K562 (cell line): ENCODE data around the gene IFIT2.

Experiments
- CBX5 ChIP-seq: IDR thresholded peaks from 2 replicates; pipeline ENCODE4 v1.6.1; 2014; ENCODE audit warnings: low read depth, borderline replicate concordance
- E2F3 ChIP-seq: fragments of 250-450 bp; sonication (Bioruptor Pico); IDR thresholded peaks from 2 replicates; pipeline ENCODE4 v1.4.0; 2020; ENCODE audit warnings: mild to moderate bottlenecking
- EP300 ChIP-seq: IDR thresholded peaks from 2 replicates; pipeline ENCODE4 v1.6.1; 2012; ENCODE audit warnings: low read length, improper control_type of control experiment
- FOXA1 ChIP-seq: fragments of 450-650 bp; IDR thresholded peaks from 2 replicates; pipeline ENCODE4 v1.6.1; 2016; ENCODE audit warnings: mild to moderate bottlenecking, borderline replicate concordance
- GATA2 ChIP-seq: sonication (generic); formaldehyde crosslinking; IDR thresholded peaks from 2 replicates; pipeline ENCODE4 v1.4.0; 2020; ENCODE audit warnings: mild to moderate bottlenecking, missing genetic modification reagents
- SETDB1 ChIP-seq: IDR thresholded peaks from one replicate; pipeline ENCODE4 v1.6.1; 2012; ENCODE audit warnings: low read length, control low read depth, inconsistent platforms
- SREBF1 ChIP-seq: fragments of 150-350 bp; IDR thresholded peaks from 2 replicates; pipeline ENCODE4 v1.6.1; 2014; ENCODE audit warnings: antibody characterized with exemption, low read depth, low read length, borderline replicate concordance
- YY1 ChIP-seq, 3 experiments: IDR thresholded peaks; 2 replicates each; pipeline ENCODE4 v1.6.1; 2011; ENCODE audit warnings: low read length in 2 of 3, mild to moderate bottlenecking in 2 of 3, moderate library complexity in 2 of 3, borderline replicate concordance in 1 of 3, control low read depth in 1 of 3, low read depth in 1 of 3; ENCODE audit not compliant: insufficient read depth in 3 of 3, insufficient replicate concordance in 2 of 3, control insufficient read depth in 1 of 3, insufficient read length in 1 of 3; ENCODE audit errors: extremely low read depth in 1 of 3
- TF ChIP-seq, protein P1 (sequence below), 3 experiments: fragments of 200-800 bp in 1 of 3; fragments of 250-450 bp in 1 of 3; fragments of 450-650 bp in 1 of 3; sonication (Bioruptor Pico) in 1 of 3; sonication (Bioruptor generic) in 1 of 3; formaldehyde crosslinking in 1 of 3; IDR thresholded peaks; 2 replicates each; pipeline versions ENCODE4 v1.6.1 to v1.8.0; 2016 to 2022; ENCODE audit warnings: mild to moderate bottlenecking in 2 of 3, missing genetic modification characterization in 2 of 3, missing compliant biosample characterization in 1 of 3, moderate library complexity in 1 of 3
- TF ChIP-seq, protein P2 (sequence below): fragments of 250-450 bp; sonication (Bioruptor Pico); IDR thresholded peaks from 2 replicates; pipeline ENCODE4 v1.5.0; 2020; ENCODE audit warnings: mild to moderate bottlenecking
- TF ChIP-seq, protein P3 (sequence below), 3 experiments: IDR thresholded peaks in 2 of 3; conservative IDR thresholded peaks in 1 of 3; 2 replicates each; pipeline ENCODE4 v1.5.1; 2011 to 2012; ENCODE audit warnings: low read length in 3 of 3, mild to moderate bottlenecking in 3 of 3, control low read depth in 2 of 3, improper control_type of control experiment in 1 of 3, inconsistent platforms in 1 of 3, low read depth in 1 of 3, mixed read lengths in 1 of 3, moderate library complexity in 1 of 3; ENCODE audit not compliant: insufficient read depth in 2 of 3
- TF ChIP-seq, protein P4 (sequence below): sonication (generic); formaldehyde crosslinking; IDR thresholded peaks from 2 replicates; pipeline ENCODE4 v1.8.1; 2022; ENCODE audit warnings: missing genetic modification reagents
- TF ChIP-seq, protein P5 (sequence below): fragments of 450-650 bp; IDR thresholded peaks from 2 replicates; pipeline ENCODE4 v1.6.1; 2017; ENCODE audit warnings: antibody characterized with exemption, mild to moderate bottlenecking

DNA sequence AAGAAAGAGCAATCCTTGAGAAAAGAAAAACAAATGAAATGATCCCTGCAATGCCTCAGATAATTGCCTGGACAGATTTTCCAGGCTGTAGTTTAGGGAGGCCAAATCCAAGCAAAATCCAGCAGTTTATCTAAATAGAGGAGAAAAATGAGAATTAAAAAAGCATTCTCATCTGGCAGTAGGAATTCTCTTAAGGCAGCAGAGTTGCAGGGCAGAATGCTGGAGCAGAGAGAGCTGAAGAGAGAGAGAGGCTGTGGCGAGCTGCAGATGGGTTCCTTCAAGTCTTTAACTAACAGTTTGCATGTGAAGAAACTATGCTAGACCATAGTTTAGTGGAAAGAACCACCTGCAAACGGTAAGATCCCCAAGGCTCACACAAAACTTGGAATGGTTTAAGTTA lies 44.3 kb upstream of the IFIT2 start:
- TF ChIP-seq CBX5 (no peak), YY1 (IDR thresholded peaks at IDR 0.05; ENCODE audit: borderline replicate concordance in 1 of 3, control insufficient read depth in 1 of 3, extremely low read depth in 1 of 3, insufficient read depth in 3 of 3, insufficient read length in 1 of 3, insufficient replicate concordance in 2 of 3, low read depth in 1 of 3, low read length in 2 of 3) (no peak), GATA2 (no peak), EP300 (no peak), E2F3 (CRISPR knock-in tag) (no peak), SETDB1 (no peak), FOXA1 (no peak), SREBF1 (no peak)
- TF ChIP-seq, protein P1, sequence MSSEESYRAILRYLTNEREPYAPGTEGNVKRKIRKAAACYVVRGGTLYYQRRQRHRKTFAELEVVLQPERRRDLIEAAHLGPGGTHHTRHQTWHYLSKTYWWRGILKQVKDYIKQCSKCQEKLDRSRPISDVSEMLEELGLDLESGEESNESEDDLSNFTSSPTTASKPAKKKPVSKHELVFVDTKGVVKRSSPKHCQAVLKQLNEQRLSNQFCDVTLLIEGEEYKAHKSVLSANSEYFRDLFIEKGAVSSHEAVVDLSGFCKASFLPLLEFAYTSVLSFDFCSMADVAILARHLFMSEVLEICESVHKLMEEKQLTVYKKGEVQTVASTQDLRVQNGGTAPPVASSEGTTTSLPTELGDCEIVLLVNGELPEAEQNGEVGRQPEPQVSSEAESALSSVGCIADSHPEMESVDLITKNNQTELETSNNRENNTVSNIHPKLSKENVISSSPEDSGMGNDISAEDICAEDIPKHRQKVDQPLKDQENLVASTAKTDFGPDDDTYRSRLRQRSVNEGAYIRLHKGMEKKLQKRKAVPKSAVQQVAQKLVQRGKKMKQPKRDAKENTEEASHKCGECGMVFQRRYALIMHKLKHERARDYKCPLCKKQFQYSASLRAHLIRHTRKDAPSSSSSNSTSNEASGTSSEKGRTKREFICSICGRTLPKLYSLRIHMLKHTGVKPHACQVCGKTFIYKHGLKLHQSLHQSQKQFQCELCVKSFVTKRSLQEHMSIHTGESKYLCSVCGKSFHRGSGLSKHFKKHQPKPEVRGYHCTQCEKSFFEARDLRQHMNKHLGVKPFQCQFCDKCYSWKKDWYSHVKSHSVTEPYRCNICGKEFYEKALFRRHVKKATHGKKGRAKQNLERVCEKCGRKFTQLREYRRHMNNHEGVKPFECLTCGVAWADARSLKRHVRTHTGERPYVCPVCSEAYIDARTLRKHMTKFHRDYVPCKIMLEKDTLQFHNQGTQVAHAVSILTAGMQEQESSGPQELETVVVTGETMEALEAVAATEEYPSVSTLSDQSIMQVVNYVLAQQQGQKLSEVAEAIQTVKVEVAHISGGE (CRISPR knock-in tag; IDR thresholded peaks at IDR 0.05), result no peak
- TF ChIP-seq, protein P2, sequence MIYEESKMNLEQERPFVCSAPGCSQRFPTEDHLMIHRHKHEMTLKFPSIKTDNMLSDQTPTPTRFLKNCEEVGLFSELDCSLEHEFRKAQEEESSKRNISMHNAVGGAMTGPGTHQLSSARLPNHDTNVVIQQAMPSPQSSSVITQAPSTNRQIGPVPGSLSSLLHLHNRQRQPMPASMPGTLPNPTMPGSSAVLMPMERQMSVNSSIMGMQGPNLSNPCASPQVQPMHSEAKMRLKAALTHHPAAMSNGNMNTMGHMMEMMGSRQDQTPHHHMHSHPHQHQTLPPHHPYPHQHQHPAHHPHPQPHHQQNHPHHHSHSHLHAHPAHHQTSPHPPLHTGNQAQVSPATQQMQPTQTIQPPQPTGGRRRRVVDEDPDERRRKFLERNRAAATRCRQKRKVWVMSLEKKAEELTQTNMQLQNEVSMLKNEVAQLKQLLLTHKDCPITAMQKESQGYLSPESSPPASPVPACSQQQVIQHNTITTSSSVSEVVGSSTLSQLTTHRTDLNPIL (CRISPR knock-in tag), result no peak
- TF ChIP-seq, protein P3, sequence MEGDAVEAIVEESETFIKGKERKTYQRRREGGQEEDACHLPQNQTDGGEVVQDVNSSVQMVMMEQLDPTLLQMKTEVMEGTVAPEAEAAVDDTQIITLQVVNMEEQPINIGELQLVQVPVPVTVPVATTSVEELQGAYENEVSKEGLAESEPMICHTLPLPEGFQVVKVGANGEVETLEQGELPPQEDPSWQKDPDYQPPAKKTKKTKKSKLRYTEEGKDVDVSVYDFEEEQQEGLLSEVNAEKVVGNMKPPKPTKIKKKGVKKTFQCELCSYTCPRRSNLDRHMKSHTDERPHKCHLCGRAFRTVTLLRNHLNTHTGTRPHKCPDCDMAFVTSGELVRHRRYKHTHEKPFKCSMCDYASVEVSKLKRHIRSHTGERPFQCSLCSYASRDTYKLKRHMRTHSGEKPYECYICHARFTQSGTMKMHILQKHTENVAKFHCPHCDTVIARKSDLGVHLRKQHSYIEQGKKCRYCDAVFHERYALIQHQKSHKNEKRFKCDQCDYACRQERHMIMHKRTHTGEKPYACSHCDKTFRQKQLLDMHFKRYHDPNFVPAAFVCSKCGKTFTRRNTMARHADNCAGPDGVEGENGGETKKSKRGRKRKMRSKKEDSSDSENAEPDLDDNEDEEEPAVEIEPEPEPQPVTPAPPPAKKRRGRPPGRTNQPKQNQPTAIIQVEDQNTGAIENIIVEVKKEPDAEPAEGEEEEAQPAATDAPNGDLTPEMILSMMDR (IDR thresholded peaks at IDR 0.05 in 2 of 3, conservative IDR thresholded peaks at IDR 0.05 in 1 of 3; ENCODE audit: insufficient read depth in 2 of 3, low read depth in 1 of 3, low read length in 3 of 3), result no peak
- TF ChIP-seq, protein P4, sequence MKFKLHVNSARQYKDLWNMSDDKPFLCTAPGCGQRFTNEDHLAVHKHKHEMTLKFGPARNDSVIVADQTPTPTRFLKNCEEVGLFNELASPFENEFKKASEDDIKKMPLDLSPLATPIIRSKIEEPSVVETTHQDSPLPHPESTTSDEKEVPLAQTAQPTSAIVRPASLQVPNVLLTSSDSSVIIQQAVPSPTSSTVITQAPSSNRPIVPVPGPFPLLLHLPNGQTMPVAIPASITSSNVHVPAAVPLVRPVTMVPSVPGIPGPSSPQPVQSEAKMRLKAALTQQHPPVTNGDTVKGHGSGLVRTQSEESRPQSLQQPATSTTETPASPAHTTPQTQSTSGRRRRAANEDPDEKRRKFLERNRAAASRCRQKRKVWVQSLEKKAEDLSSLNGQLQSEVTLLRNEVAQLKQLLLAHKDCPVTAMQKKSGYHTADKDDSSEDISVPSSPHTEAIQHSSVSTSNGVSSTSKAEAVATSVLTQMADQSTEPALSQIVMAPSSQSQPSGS (CRISPR knock-in tag), result no peak
- TF ChIP-seq, protein P5, sequence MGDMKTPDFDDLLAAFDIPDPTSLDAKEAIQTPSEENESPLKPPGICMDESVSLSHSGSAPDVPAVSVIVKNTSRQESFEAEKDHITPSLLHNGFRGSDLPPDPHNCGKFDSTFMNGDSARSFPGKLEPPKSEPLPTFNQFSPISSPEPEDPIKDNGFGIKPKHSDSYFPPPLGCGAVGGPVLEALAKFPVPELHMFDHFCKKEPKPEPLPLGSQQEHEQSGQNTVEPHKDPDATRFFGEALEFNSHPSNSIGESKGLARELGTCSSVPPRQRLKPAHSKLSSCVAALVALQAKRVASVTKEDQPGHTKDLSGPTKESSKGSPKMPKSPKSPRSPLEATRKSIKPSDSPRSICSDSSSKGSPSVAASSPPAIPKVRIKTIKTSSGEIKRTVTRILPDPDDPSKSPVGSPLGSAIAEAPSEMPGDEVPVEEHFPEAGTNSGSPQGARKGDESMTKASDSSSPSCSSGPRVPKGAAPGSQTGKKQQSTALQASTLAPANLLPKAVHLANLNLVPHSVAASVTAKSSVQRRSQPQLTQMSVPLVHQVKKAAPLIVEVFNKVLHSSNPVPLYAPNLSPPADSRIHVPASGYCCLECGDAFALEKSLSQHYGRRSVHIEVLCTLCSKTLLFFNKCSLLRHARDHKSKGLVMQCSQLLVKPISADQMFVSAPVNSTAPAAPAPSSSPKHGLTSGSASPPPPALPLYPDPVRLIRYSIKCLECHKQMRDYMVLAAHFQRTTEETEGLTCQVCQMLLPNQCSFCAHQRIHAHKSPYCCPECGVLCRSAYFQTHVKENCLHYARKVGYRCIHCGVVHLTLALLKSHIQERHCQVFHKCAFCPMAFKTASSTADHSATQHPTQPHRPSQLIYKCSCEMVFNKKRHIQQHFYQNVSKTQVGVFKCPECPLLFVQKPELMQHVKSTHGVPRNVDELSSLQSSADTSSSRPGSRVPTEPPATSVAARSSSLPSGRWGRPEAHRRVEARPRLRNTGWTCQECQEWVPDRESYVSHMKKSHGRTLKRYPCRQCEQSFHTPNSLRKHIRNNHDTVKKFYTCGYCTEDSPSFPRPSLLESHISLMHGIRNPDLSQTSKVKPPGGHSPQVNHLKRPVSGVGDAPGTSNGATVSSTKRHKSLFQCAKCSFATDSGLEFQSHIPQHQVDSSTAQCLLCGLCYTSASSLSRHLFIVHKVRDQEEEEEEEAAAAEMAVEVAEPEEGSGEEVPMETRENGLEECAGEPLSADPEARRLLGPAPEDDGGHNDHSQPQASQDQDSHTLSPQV, result no peak
